Liver (tissue), 9 donors: Measurements from ENCODE around the gene UVSSA. TPM values are rescaled to one million over a fixed set of nuclear protein-coding genes. Genes with fewer than 3 reads are reported as not detected.

Source experiments
- DNase-seq: peaks from one replicate; pipeline ENCODE4 v3.0.0-alpha.2; 2017; ENCODE audit warnings: low spot score
- H3K27ac ChIP-seq, 2 donors: one replicate each; pipeline ENCODE4 v1.7.0; 2013; ENCODE audit warnings: inconsistent platforms in 2 of 2, low read length in 2 of 2, control low read depth in 1 of 2, low read depth in 1 of 2, mild to moderate bottlenecking in 1 of 2
- H3K27me3 ChIP-seq, 4 donors: one replicate each; pipeline versions ENCODE4 v1.6.1 to v1.7.0; 2013; ENCODE audit warnings: low read length in 3 of 4, inconsistent platforms in 1 of 4, mild to moderate bottlenecking in 1 of 4, moderate library complexity in 1 of 4; ENCODE audit not compliant: control insufficient read depth in 4 of 4, insufficient read depth in 4 of 4
- H3K36me3 ChIP-seq, 4 donors: one replicate each; pipeline versions ENCODE4 v1.6.1 to v1.7.0; 2013; ENCODE audit warnings: low read length in 3 of 4, mild to moderate bottlenecking in 3 of 4, low read depth in 1 of 4, moderate library complexity in 1 of 4; ENCODE audit not compliant: control insufficient read depth in 4 of 4, insufficient read depth in 3 of 4
- H3K4me1 ChIP-seq, 4 donors: one replicate each; pipeline versions ENCODE4 v1.6.1 to v1.7.0; 2013; ENCODE audit warnings: low read length in 3 of 4, mild to moderate bottlenecking in 3 of 4, moderate library complexity in 1 of 4; ENCODE audit not compliant: control insufficient read depth in 4 of 4, insufficient read depth in 4 of 4
- H3K4me3 ChIP-seq, 3 donors: one replicate each; pipeline versions ENCODE4 v1.6.1 to v1.7.0; 2013; ENCODE audit warnings: low read length in 3 of 3, control low read depth in 1 of 3, low read depth in 1 of 3, mild to moderate bottlenecking in 1 of 3
- H3K9ac ChIP-seq, 2 donors: one replicate each; pipeline ENCODE4 v1.7.0; 2013; ENCODE audit warnings: low read length in 2 of 2, mild to moderate bottlenecking in 2 of 2, moderate library complexity in 2 of 2, control low read depth in 1 of 2, low read depth in 1 of 2
- H3K9me3 ChIP-seq, 4 donors: one replicate each; pipeline versions ENCODE4 v1.6.1 to v1.7.0; 2013; ENCODE audit warnings: low read length in 3 of 4; ENCODE audit not compliant: control insufficient read depth in 4 of 4
- ATF3 ChIP-seq: IDR thresholded peaks from 2 replicates; pipeline ENCODE4 v1.6.1; 2016; ENCODE audit warnings: antibody characterized with exemption
- CTCF ChIP-seq: fragments of 150-350 bp; IDR thresholded peaks from 2 replicates; pipeline ENCODE4 v1.5.1; 2017; ENCODE audit warnings: improper control_type of control experiment, low read depth, low read length; ENCODE audit not compliant: missing input control
- EGR1 ChIP-seq, 2 donors: IDR thresholded peaks; 2 replicates each; pipeline ENCODE4 v1.6.1; 2016 to 2018; ENCODE audit warnings: antibody characterized with exemption in 2 of 2, low read depth in 2 of 2
- FOXA1 ChIP-seq: IDR thresholded peaks from 2 replicates; pipeline ENCODE4 v1.6.1; 2016; ENCODE audit warnings: antibody characterized with exemption
- FOXA2 ChIP-seq: IDR thresholded peaks from 2 replicates; pipeline ENCODE4 v1.6.1; 2016; ENCODE audit warnings: antibody characterized with exemption
- GABPA ChIP-seq, 2 donors: IDR thresholded peaks in 1 of 2; conservative IDR thresholded peaks in 1 of 2; 2 replicates each; pipeline ENCODE4 v1.6.1; 2016; ENCODE audit warnings: antibody characterized with exemption in 2 of 2, mild to moderate bottlenecking in 1 of 2, moderate library complexity in 1 of 2
- HNF4A ChIP-seq, 2 donors: conservative IDR thresholded peaks; 2 replicates each; pipeline ENCODE4 v1.6.1; 2016; ENCODE audit warnings: antibody characterized with exemption in 2 of 2, mild to moderate bottlenecking in 2 of 2
- HNF4G ChIP-seq: IDR thresholded peaks from 2 replicates; pipeline ENCODE4 v1.6.1; 2016; ENCODE audit warnings: antibody characterized with exemption
- JUND ChIP-seq, 2 donors: IDR thresholded peaks; 2 replicates each; pipeline ENCODE4 v1.6.1; 2016; ENCODE audit warnings: antibody characterized with exemption in 2 of 2
- NR2F2 ChIP-seq: IDR thresholded peaks from 2 replicates; pipeline ENCODE4 v1.6.1; 2016; ENCODE audit warnings: antibody characterized with exemption
- RAD21 ChIP-seq, 2 donors: IDR thresholded peaks; 2 replicates each; pipeline ENCODE4 v1.6.1; 2016; ENCODE audit warnings: antibody characterized with exemption in 2 of 2, mild to moderate bottlenecking in 2 of 2
- RXRA ChIP-seq, 2 donors: IDR thresholded peaks; 2 replicates each; pipeline ENCODE4 v1.6.1; 2017 to 2018; ENCODE audit warnings: antibody characterized with exemption in 2 of 2, mild to moderate bottlenecking in 1 of 2
- SP1 ChIP-seq: IDR thresholded peaks from 2 replicates; pipeline ENCODE4 v1.6.1; 2018; ENCODE audit warnings: antibody characterized with exemption, mild to moderate bottlenecking
- TAF1 ChIP-seq: conservative IDR thresholded peaks from 2 replicates; pipeline ENCODE4 v1.6.1; 2016; ENCODE audit warnings: antibody characterized with exemption, mild to moderate bottlenecking
- YY1 ChIP-seq: IDR thresholded peaks from 2 replicates; pipeline ENCODE4 v1.6.1; 2016; ENCODE audit warnings: antibody characterized with exemption, mild to moderate bottlenecking
- WGBS: extraction: QIAGEN DNeasy Blood & Tissue Kit; methylation state at CpG from one replicate; pipeline ENCODE4 v1.1.7; 2013; 5-methylcytosine and 5-hydroxymethylcytosine counted together
- polyA plus RNA-seq, 2 donors: library from polyadenylated mRNA; stranded (reverse) in 1 of 2; unstranded in 1 of 2; fragments of 200-250 nt in 1 of 2; fragments of >200 nt in 1 of 2; fragmentation: Nextera tagmentation in 1 of 2; extraction: Ambion mirVana in 1 of 2; gene quantifications; one replicate each; pipeline versions ENCODE4 v1.2.1 to v1.2.3, GENCODE V29; 2013 to 2015
- total RNA-seq, 2 donors: library from RNA; depleted of rRNA; stranded (reverse); fragments of >200 nt; gene quantifications; one replicate each; pipeline ENCODE4 v1.2.3, GENCODE V29; 2014
- TF ChIP-seq, protein P1 (sequence below): IDR thresholded peaks from 2 replicates; pipeline ENCODE4 v1.6.1; 2016; ENCODE audit warnings: antibody characterized with exemption, mild to moderate bottlenecking
- TF ChIP-seq, protein P2 (sequence below): IDR thresholded peaks from 2 replicates; pipeline ENCODE4 v1.6.1; 2016; ENCODE audit warnings: antibody characterized with exemption
- TF ChIP-seq, protein P3 (sequence below): IDR thresholded peaks from 2 replicates; pipeline ENCODE4 v1.6.1; 2016; ENCODE audit warnings: antibody characterized with exemption
- donor health status: healthy.
- donor health status: healthy.
- donor health status: healthy.
- donor health status: healthy.
- donor health status: healthy.

The UVSSA gene
- total and polyA plus RNA-seq, 4 donors = 2.2 to 18.3 (median 3.6) TPM

DNA sequence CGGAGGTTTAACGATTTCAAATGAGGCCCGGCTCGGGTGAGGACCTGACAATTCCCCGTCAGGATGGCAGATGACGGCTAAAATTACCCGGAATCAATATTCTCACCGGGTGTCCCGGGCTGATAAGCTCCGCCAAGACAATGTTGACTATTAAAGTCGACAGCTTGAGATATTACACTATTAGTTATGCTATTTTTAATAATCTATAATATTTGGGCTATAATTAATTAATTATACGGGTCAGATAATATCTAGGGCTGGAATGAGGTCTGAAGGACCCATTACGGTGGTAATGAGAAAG is 68.6 kb downstream of the UVSSA start:
- no peak overlapping the region for H3K4me3 ChIP-seq
- TF ChIP-seq CTCF (no peak), FOXA1 (no peak), TAF1 (no peak), FOXA2 (no peak), SP1 (no peak), RAD21 (IDR thresholded peaks at IDR 0.05) (no peak), YY1 (no peak)
- DNase-seq = no peak
- no peak overlapping the region for H3K9ac ChIP-seq
- no peaks in the 10 kb centered on the region for H3K36me3 ChIP-seq
- H3K27ac ChIP-seq = no peak overlapping the region
- H3K4me1 ChIP-seq = no peaks in the 10 kb centered on the region
- no peaks in the 10 kb centered on the region for H3K9me3 ChIP-seq
- peaks cover 2 to 14% (median 7%) of the 10 kb centered on the region in 4 donors for H3K27me3 ChIP-seq
- 64% methylated on average over 13 of the region's 13 CpGs for WGBS

- no peaks in the 10 kb centered on the region for H3K4me1 ChIP-seq
- H3K9me3 ChIP-seq = no peaks in the 10 kb centered on the region
- DNase-seq = no peak
- H3K4me3 ChIP-seq = no peak overlapping the region
- no peak overlapping the region for H3K27ac ChIP-seq
- peaks cover 2 to 14% (median 9%) of the 10 kb centered on the region in 4 donors for H3K27me3 ChIP-seq
- no peaks in the 10 kb centered on the region for H3K36me3 ChIP-seq
- WGBS = 54% methylated on average over 27 of the region's 27 CpGs
- TF ChIP-seq SP1 (no peak), RAD21 (IDR thresholded peaks at IDR 0.05) (no peak), YY1 (no peak), FOXA2 (no peak), HNF4A (conservative IDR thresholded peaks at IDR 0.05) (no peak), NR2F2 (no peak), FOXA1 (no peak), HNF4G (no peak), RXRA (IDR thresholded peaks at IDR 0.05) (no peak), EGR1 (IDR thresholded peaks at IDR 0.05; ENCODE audit: low read depth in 2 of 2) (no peak), ATF3 (no peak), JUND (IDR thresholded peaks at IDR 0.05) (no peak), CTCF (no peak), GABPA (IDR thresholded peaks at IDR 0.05 in 1 of 2, conservative IDR thresholded peaks at IDR 0.05 in 1 of 2) (no peak), TAF1 (no peak)
- TF ChIP-seq, protein P1, sequence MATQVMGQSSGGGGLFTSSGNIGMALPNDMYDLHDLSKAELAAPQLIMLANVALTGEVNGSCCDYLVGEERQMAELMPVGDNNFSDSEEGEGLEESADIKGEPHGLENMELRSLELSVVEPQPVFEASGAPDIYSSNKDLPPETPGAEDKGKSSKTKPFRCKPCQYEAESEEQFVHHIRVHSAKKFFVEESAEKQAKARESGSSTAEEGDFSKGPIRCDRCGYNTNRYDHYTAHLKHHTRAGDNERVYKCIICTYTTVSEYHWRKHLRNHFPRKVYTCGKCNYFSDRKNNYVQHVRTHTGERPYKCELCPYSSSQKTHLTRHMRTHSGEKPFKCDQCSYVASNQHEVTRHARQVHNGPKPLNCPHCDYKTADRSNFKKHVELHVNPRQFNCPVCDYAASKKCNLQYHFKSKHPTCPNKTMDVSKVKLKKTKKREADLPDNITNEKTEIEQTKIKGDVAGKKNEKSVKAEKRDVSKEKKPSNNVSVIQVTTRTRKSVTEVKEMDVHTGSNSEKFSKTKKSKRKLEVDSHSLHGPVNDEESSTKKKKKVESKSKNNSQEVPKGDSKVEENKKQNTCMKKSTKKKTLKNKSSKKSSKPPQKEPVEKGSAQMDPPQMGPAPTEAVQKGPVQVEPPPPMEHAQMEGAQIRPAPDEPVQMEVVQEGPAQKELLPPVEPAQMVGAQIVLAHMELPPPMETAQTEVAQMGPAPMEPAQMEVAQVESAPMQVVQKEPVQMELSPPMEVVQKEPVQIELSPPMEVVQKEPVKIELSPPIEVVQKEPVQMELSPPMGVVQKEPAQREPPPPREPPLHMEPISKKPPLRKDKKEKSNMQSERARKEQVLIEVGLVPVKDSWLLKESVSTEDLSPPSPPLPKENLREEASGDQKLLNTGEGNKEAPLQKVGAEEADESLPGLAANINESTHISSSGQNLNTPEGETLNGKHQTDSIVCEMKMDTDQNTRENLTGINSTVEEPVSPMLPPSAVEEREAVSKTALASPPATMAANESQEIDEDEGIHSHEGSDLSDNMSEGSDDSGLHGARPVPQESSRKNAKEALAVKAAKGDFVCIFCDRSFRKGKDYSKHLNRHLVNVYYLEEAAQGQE = no peak
- TF ChIP-seq, protein P2, sequence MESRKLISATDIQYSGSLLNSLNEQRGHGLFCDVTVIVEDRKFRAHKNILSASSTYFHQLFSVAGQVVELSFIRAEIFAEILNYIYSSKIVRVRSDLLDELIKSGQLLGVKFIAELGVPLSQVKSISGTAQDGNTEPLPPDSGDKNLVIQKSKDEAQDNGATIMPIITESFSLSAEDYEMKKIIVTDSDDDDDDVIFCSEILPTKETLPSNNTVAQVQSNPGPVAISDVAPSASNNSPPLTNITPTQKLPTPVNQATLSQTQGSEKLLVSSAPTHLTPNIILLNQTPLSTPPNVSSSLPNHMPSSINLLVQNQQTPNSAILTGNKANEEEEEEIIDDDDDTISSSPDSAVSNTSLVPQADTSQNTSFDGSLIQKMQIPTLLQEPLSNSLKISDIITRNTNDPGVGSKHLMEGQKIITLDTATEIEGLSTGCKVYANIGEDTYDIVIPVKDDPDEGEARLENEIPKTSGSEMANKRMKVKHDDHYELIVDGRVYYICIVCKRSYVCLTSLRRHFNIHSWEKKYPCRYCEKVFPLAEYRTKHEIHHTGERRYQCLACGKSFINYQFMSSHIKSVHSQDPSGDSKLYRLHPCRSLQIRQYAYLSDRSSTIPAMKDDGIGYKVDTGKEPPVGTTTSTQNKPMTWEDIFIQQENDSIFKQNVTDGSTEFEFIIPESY = no peak
- TF ChIP-seq, protein P3, sequence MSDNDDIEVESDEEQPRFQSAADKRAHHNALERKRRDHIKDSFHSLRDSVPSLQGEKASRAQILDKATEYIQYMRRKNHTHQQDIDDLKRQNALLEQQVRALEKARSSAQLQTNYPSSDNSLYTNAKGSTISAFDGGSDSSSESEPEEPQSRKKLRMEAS = no peak
- H3K9ac ChIP-seq = no peak overlapping the region
Observed at GRCh38 chr4:1416051-1416947, 69.3 kb downstream of the UVSSA start.
